Endothelial cell (in vitro differentiated cells): Measurements from ENCODE around the gene KCNIP1. TPM values are rescaled to one million over a fixed set of nuclear protein-coding genes. Genes with fewer than 3 reads are reported as not detected.

Experiments
- DNase-seq: peaks from one replicate; pipeline ENCODE4 v3.0.0; 2021; ENCODE audit warnings: low spot score
- H3K27ac Mint-ChIP-seq: one replicate; pipeline ENCODE4 v1.8.0; 2021; ENCODE audit warnings: mixed read lengths, inconsistent platforms; ENCODE audit not compliant: unreplicated experiment
- H3K27me3 Mint-ChIP-seq: one replicate; pipeline ENCODE4 v1.8.0; 2021; ENCODE audit warnings: mild to moderate bottlenecking, moderate library complexity, mixed read lengths, inconsistent platforms; ENCODE audit not compliant: unreplicated experiment
- H3K36me3 Mint-ChIP-seq: one replicate; pipeline ENCODE4 v1.8.0; 2021; ENCODE audit warnings: mild to moderate bottlenecking, low read depth, mixed read lengths, inconsistent platforms; ENCODE audit not compliant: unreplicated experiment
- H3K4me1 Mint-ChIP-seq: one replicate; pipeline ENCODE4 v1.8.0; 2021; ENCODE audit warnings: mild to moderate bottlenecking, mixed read lengths, inconsistent platforms; ENCODE audit not compliant: unreplicated experiment
- H3K4me3 Mint-ChIP-seq: one replicate; pipeline ENCODE4 v1.8.0; 2021; ENCODE audit warnings: mild to moderate bottlenecking, mixed read lengths, inconsistent platforms; ENCODE audit not compliant: unreplicated experiment
- H3K9me3 Mint-ChIP-seq: one replicate; pipeline ENCODE4 v1.8.0; 2021; ENCODE audit warnings: mixed read lengths, inconsistent platforms; ENCODE audit not compliant: unreplicated experiment
- CTCF ChIP-seq: fragments of 200-600 bp; sonication (generic); IDR thresholded peaks from one replicate; pipeline ENCODE4 v1.5.0; 2021; ENCODE audit warnings: antibody characterized with exemption; ENCODE audit not compliant: unreplicated experiment
- total RNA-seq: library from RNA; stranded (reverse); fragmentation: NEBNext Ultra II Directional; extraction: Animal tissue kit (Norgen Biotek cat#: 25700); gene quantifications from one replicate; pipeline ENCODE4 v1.2.1, GENCODE V29; 2021; ENCODE audit not compliant: unreplicated experiment

Gene KCNIP1
- total RNA-seq, 1 donor from 2014 or later = 6.1 TPM

GRCh38 chr5:170741801-170742200 lies 238.0 kb downstream of the KCNIP1 start:
- no peak for TF ChIP-seq CTCF
- no peaks in the 10 kb centered on the region for H3K9me3 Mint-ChIP-seq
- no peak overlapping the region for H3K4me3 Mint-ChIP-seq
- no peak overlapping the region for H3K27ac Mint-ChIP-seq
- H3K27me3 Mint-ChIP-seq = peaks cover 7% of the 10 kb centered on the region
- H3K36me3 Mint-ChIP-seq = peaks cover 3% of the 10 kb centered on the region
- no peak for DNase-seq
- peaks cover 23% of the 10 kb centered on the region for H3K4me1 Mint-ChIP-seq

GRCh38 chr5:170743876-170744212 lies 240.0 kb downstream of the KCNIP1 start:
- TF ChIP-seq CTCF = no peak
- H3K9me3 Mint-ChIP-seq = no peaks in the 10 kb centered on the region
- peaks cover 3% of the 10 kb centered on the region for H3K36me3 Mint-ChIP-seq
- peaks cover 11% of the 10 kb centered on the region for H3K27me3 Mint-ChIP-seq
- no peak overlapping the region for H3K4me3 Mint-ChIP-seq
- peaks cover 42% of the 10 kb centered on the region for H3K4me1 Mint-ChIP-seq
- peak; percentile 18 for DNase-seq
- no peak overlapping the region for H3K27ac Mint-ChIP-seq

DNA sequence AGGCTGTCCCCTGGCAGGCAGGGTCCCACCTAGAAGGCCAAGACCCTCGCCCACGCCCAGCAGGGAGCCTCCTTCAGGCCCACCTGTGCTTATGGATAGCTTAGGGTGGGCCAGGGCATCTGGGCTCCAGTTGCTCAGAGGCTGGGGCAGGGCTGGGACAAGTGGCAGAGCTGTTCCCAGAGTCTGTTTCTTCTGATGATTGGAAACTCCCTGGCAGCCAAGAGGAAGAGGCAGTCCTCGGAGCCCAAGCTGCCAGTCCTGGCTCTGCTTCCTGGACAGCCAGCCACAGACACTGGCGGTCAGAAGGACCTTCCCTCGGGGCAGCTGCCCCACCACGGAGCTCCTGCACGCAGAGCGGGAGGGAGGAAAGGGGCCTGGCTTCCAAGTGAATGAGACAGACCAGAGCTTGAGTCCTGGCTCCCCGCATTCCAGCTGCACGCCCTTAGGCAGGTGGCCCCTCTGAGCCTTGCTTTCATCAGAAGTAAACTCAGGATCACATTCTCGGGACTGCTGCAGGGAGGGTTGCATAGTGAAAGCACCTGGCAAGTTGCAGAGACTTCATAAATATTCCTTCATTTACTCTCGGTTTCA lies 241.8 kb downstream of the KCNIP1 start:
- peaks cover 50% of the 10 kb centered on the region for H3K4me1 Mint-ChIP-seq
- H3K27ac Mint-ChIP-seq = peak overlapping the region; percentile 58
- H3K4me3 Mint-ChIP-seq = no peak overlapping the region
- H3K9me3 Mint-ChIP-seq = no peaks in the 10 kb centered on the region
- peaks cover 10% of the 10 kb centered on the region for H3K27me3 Mint-ChIP-seq
- peak; percentile 35 for DNase-seq
- TF ChIP-seq CTCF = no peak
- H3K36me3 Mint-ChIP-seq = peaks cover 3% of the 10 kb centered on the region

- Mint-ChIP-seq H3K4me3 (peak overlapping the region; percentile 37), H3K9me3 (no peaks in the 10 kb centered on the region), H3K27ac (peak overlapping the region; percentile 96), H3K4me1 (peaks cover 50% of the 10 kb centered on the region), H3K27me3 (peaks cover 10% of the 10 kb centered on the region), H3K36me3 (peaks cover 3% of the 10 kb centered on the region)
- no peak for TF ChIP-seq CTCF
- DNase-seq = peak; percentile 31
Measured at GRCh38 chr5:170746075-170746960, 242.5 kb downstream of the KCNIP1 start.

DNA sequence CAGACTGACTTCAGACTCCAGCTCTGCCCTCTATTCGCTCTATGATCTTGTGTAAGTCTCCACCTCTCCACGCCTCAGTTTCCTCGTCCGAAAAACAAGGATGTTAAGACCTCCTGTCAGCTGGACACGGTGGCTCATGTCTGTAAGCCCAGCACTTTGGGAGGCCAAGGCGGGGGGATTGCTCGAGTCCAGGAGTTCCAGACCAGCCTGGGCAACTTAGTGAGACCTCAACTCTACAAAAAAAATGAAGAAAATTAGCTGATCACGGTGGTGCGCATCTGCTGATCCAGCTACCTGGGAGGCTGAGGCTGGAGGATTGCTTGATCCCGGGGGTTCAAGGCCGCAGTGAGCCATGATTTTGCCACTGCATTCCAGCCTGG lies 243.1 kb downstream of the KCNIP1 start:
- Mint-ChIP-seq H3K9me3 (no peaks in the 10 kb centered on the region), H3K36me3 (peaks cover 3% of the 10 kb centered on the region), H3K27me3 (peaks cover 10% of the 10 kb centered on the region), H3K4me1 (peaks cover 50% of the 10 kb centered on the region), H3K27ac (peak overlapping the region; percentile 96), H3K4me3 (peak overlapping the region; percentile 37)
- DNase-seq = no peak
- TF ChIP-seq CTCF = no peak
